Inflammatory macrophage (primary cell): ENCODE data around the gene PTCD1.

Experiments
- DNase-seq, 2 donors: peaks; one replicate each; pipeline ENCODE4 v3.0.0-alpha.2; 2020 to 2022

The PTCD1 gene

GRCh38 chr7:99368750-99369389, 69.7 kb downstream of the PTCD1 start:
- no peak for DNase-seq
